Transverse colon (tissue), 4 donors: Measurements from ENCODE around the gene PHF21B.

Experiments
- CTCF ChIP-seq, 5 experiments: fragments of 200-600 bp in 3 of 5; fragments of 450-650 bp in 2 of 5; sonication (generic) in 3 of 5; IDR thresholded peaks; 1 replicate in 2 of 5; 2 replicates in 3 of 5; pipeline ENCODE4 v1.5.1; 2016 to 2017; ENCODE audit warnings: antibody characterized with exemption in 5 of 5, inconsistent platforms in 3 of 5, mild to moderate bottlenecking in 2 of 5, moderate library complexity in 1 of 5
- POLR2AphosphoS5 ChIP-seq, 3 donors: sonication (generic); formaldehyde crosslinking; IDR thresholded peaks; one replicate each; pipeline ENCODE4 v1.6.1; 2016; ENCODE audit warnings: antibody characterized with exemption in 3 of 3

DNA sequence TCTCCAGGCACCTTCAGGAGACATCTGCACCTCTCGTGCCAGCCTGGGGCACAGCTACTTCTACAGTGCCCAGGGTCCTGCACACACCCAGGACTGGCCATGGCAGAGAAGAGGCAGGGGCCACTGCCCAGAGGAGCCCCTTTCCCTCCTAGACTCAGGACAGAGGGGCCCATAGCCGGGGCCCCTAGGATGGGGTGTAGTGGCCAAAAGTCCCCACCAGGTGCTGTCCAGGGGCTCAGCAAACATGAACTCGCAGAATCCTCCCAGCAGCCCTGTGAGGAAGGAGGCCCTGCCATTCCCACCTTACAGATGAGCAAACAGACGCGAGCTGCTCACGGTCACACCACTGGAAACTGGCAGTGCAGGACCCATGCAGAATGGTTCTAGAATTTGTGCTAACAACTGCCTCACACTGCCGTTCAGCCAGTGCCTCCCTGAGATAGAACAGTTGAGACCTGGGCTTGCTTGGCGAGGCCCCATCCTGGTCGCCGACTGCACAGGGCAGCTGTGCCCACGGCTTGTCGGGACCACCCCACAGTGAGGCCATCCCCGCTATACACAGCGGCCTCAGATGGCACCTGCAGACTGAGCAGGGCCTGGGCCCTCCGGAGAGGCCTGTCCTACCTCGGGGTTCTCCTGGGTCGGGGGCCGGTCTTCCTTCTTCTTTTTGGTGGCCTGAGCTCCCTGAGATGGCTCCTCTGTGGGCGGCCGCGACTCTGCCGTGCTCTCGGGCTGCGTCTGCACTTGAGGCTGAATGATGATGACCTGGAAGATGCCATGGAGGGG lies 96.4 kb downstream of the PHF21B start:
- TF ChIP-seq CTCF (IDR thresholded peaks at IDR 0.05) (no peak), POLR2AphosphoS5 (IDR thresholded peaks at IDR 0.05) (no peak)
